K562 (cell line): ENCODE results near the gene TBC1D5. TPM values are rescaled to one million over a fixed set of nuclear protein-coding genes. Genes with fewer than 3 reads are reported as not detected.
A peak's percentile ranks its signal among the peaks of the same experiment; 100 is the strongest.
"Not testable (repeated sequence)": the region's sequence is repeated elsewhere in the genome, so short reads cannot be mapped to it uniquely, and the experiment has no call there.

Experiments
- ATF1 ChIP-seq, 2 experiments: fragments of 450-650 bp in 1 of 2; IDR thresholded peaks; 2 replicates each; pipeline ENCODE4 v1.6.1; 2016; ENCODE audit warnings: missing compliant biosample characterization in 1 of 2, missing genetic modification characterization in 1 of 2
- CREB1 ChIP-seq, 2 experiments: sonication (generic) in 1 of 2; formaldehyde crosslinking in 1 of 2; IDR thresholded peaks; 2 replicates each; pipeline versions ENCODE4 v1.6.1 to v1.8.0; 2012 to 2022; ENCODE audit warnings: inconsistent platforms in 1 of 2, mild to moderate bottlenecking in 1 of 2, missing genetic modification reagents in 1 of 2, moderate library complexity in 1 of 2
- FOXA3 ChIP-seq, 2 experiments: fragments of 450-650 bp in 1 of 2; sonication (generic) in 1 of 2; formaldehyde crosslinking; IDR thresholded peaks in 1 of 2; conservative IDR thresholded peaks in 1 of 2; 2 replicates each; pipeline versions ENCODE4 v1.4.0 to v1.8.0; 2020 to 2022; ENCODE audit warnings: mild to moderate bottlenecking in 2 of 2, missing genetic modification reagents in 1 of 2
- FOXK1 ChIP-seq: sonication (generic); formaldehyde crosslinking; IDR thresholded peaks from 2 replicates; pipeline ENCODE4 v1.8.0; 2022; ENCODE audit warnings: missing genetic modification reagents, mild to moderate bottlenecking, borderline replicate concordance
- FOXP1 ChIP-seq: sonication (generic); formaldehyde crosslinking; IDR thresholded peaks from 2 replicates; pipeline ENCODE4 v1.8.0; 2022; ENCODE audit warnings: mild to moderate bottlenecking, missing genetic modification reagents
- HDGF ChIP-seq: fragments of 450-650 bp; IDR thresholded peaks from 2 replicates; pipeline ENCODE4 v1.6.1; 2016
- HMGXB4 ChIP-seq: sonication (generic); formaldehyde crosslinking; IDR thresholded peaks from 2 replicates; pipeline ENCODE4 v1.8.1; 2023; ENCODE audit warnings: mild to moderate bottlenecking, missing genetic modification reagents
- KDM5B ChIP-seq: fragments of 200-600 bp; sonication (generic); IDR thresholded peaks from 2 replicates; pipeline ENCODE4 v1.6.1; 2012; ENCODE audit warnings: low read depth, mild to moderate bottlenecking, moderate library complexity, low read length, control low read depth, inconsistent platforms; ENCODE audit not compliant: insufficient replicate concordance
- MITF ChIP-seq: IDR thresholded peaks from 2 replicates; pipeline ENCODE4 v1.6.1; 2014; ENCODE audit warnings: antibody characterized with exemption
- MLLT1 ChIP-seq, 2 experiments: fragments of 450-650 bp; IDR thresholded peaks; 2 replicates each; pipeline ENCODE4 v1.6.1; 2016
- MYNN ChIP-seq, 2 experiments: sonication (generic); formaldehyde crosslinking in 1 of 2; IDR thresholded peaks; 2 replicates each; pipeline versions ENCODE4 v1.5.0 to v1.6.1; 2016 to 2020; ENCODE audit warnings: antibody characterized with exemption in 1 of 2, missing genetic modification reagents in 1 of 2
- NBN ChIP-seq: fragments of 450-650 bp; IDR thresholded peaks from 2 replicates; pipeline ENCODE4 v1.6.1; 2016; ENCODE audit warnings: low read depth, mild to moderate bottlenecking
- NCOA1 ChIP-seq: fragments of 450-650 bp; IDR thresholded peaks from 2 replicates; pipeline ENCODE4 v1.6.1; 2016; ENCODE audit warnings: low read depth
- NEUROD1 ChIP-seq: fragments of 150-350 bp; IDR thresholded peaks from 2 replicates; pipeline ENCODE4 v1.6.1; 2014; ENCODE audit warnings: borderline replicate concordance, low read length, low read depth; ENCODE audit not compliant: partially characterized antibody
- POLR2AphosphoS5 ChIP-seq: IDR thresholded peaks from 2 replicates; pipeline ENCODE4 v1.6.1; 2011; ENCODE audit warnings: mild to moderate bottlenecking, low read depth, low read length, moderate library complexity; ENCODE audit not compliant: control insufficient read depth, insufficient read depth
- SP1 ChIP-seq: sonication (generic); formaldehyde crosslinking; IDR thresholded peaks from 2 replicates; pipeline ENCODE4 v1.8.1; 2022; ENCODE audit warnings: mild to moderate bottlenecking, missing genetic modification reagents
- TOE1 ChIP-seq, 2 experiments: fragments of 450-650 bp in 1 of 2; sonication (generic) in 1 of 2; formaldehyde crosslinking in 1 of 2; IDR thresholded peaks; 2 replicates each; pipeline versions ENCODE4 v1.7.1 to v1.8.0; 2016 to 2022; ENCODE audit warnings: borderline replicate concordance in 2 of 2, mild to moderate bottlenecking in 2 of 2, antibody characterized with exemption in 1 of 2, inconsistent platforms in 1 of 2, low read depth in 1 of 2, missing genetic modification reagents in 1 of 2, moderate library complexity in 1 of 2
- TRIM24 ChIP-seq, 2 experiments: fragments of 450-650 bp; IDR thresholded peaks; 2 replicates each; pipeline ENCODE4 v1.6.1; 2016
- ZNF24 ChIP-seq: fragments of 450-650 bp; IDR thresholded peaks from 2 replicates; pipeline ENCODE4 v1.6.1; 2016
- polyA plus RNA-seq, 8 experiments: library from polyadenylated mRNA; depleted of rRNA in 4 of 8; stranded (reverse) in 5 of 8; unstranded in 3 of 8; fragments of >200 nt; fragmentation: Nextera tagmentation in 2 of 8; fragmentation: Illumina TruSeq in 1 of 8; extraction: Ambion mirVana in 2 of 8; extraction: Trizol in 1 of 8; gene quantifications; 2 replicates each; pipeline versions ENCODE4 v1.2.1 to v1.2.3, GENCODE V29; 2011 to 2014; ENCODE audit warnings: inconsistent platforms in 1 of 8, missing spikeins in 1 of 8
- total RNA-seq, 7 experiments: library from RNA; depleted of rRNA in 6 of 7; stranded (reverse); fragments of >200 nt in 6 of 7; fragmentation: Illumina TruSeq in 2 of 7; extraction: Trizol in 2 of 7; gene quantifications; 2 replicates each; pipeline versions ENCODE4 v1.2.1 to v1.2.3, GENCODE V29; 2011 to 2021; ENCODE audit warnings: low replicate concordance in 1 of 7

TBC1D5 gene
- total and polyA plus RNA-seq, 9 of the 15 experiments (the other 6 are each of a cell fraction or from before 2014, with no cell fraction given): 2.9 to 38.1 (median 25.6) TPM

- TF ChIP-seq MYNN (IDR thresholded peaks at IDR 0.05) (peak; percentile 76; the same call in 1 of the 2 replicates), HMGXB4 (CRISPR knock-in tag) (0 out of 2 replicates have a peak, but pooled peaks have one; percentile 58), MITF (peak; percentile 68), FOXA3 (CRISPR knock-in tag; conservative IDR thresholded peaks at IDR 0.05 in 1 of 2, IDR thresholded peaks at IDR 0.05 in 1 of 2) (peak; percentile 98 to 99), KDM5B (peak; percentile 45), NCOA1 (peak; percentile 66; the same call in 1 of the 2 replicates), NEUROD1 (peak; percentile 65), POLR2AphosphoS5 (0 out of 2 replicates have a peak, but pooled peaks have one; percentile 25), FOXK1 (CRISPR knock-in tag) (0 out of 2 replicates have a peak, but pooled peaks have one; percentile 54), FOXP1 (CRISPR knock-in tag) (peak; percentile 75; the same call in 1 of the 2 replicates), HDGF (peak; percentile 66; the same call in 1 of the 2 replicates), CREB1 (IDR thresholded peaks at IDR 0.05) (peak; percentile 49), ATF1 (tag; IDR thresholded peaks at IDR 0.05) (peak; percentile 56; the same call in 1 of the 2 replicates), MLLT1 (IDR thresholded peaks at IDR 0.05) (0 out of 4 replicates have a peak, but pooled peaks of 1 of the 2 experiments have one; percentile 57), ZNF24 (peak; percentile 62; the same call in 1 of the 2 replicates), SP1 (peak; percentile 72; the same call in 1 of the 2 replicates), NBN (peak; percentile 91), TOE1 (IDR thresholded peaks at IDR 0.05; ENCODE audit: borderline replicate concordance) (peak; percentile 81; the same call in 1 of the 2 replicates), TRIM24 (IDR thresholded peaks at IDR 0.05) (peak; percentile 69 to 76; a peak in 3 of 4 replicates)
- not testable (repeated sequence) for TF ChIP-seq MYNN (CRISPR knock-in tag; IDR thresholded peaks at IDR 0.05); CREB1 (CRISPR knock-in tag; IDR thresholded peaks at IDR 0.05); ATF1 (CRISPR knock-in tag; IDR thresholded peaks at IDR 0.05); TOE1 (CRISPR knock-in tag; IDR thresholded peaks at IDR 0.05; ENCODE audit: borderline replicate concordance, low read depth)
These were observed 49.4 kb downstream of the TBC1D5 start (continued) for GRCh38 chr3:17692846-17693669.
